PC-3 (cell line): ENCODE data around the gene TEX13C. TPM values are rescaled to one million over a fixed set of nuclear protein-coding genes. Genes with fewer than 3 reads are reported as not detected.

Experiments
- ATAC-seq: fragments of 200-7000 bp; cut with Tn5 transposase; 2 replicates; pipeline ENCODE4 v1.9.1; 2020; ENCODE audit warnings: mild to moderate bottlenecking, moderate library complexity
- Bru-seq: library from RNA; stranded (reverse); fragments of 400-500 nt; gene quantifications from one replicate; lab custom pipeline; 2021; lab: Mats Ljungman, UMichigan
- BruChase-seq, 2 experiments: library from RNA; stranded (reverse); fragments of 400-500 nt; gene quantifications; one replicate each; lab custom pipeline; 2021; lab: Mats Ljungman, UMichigan
- BruUV-seq: library from RNA; stranded (reverse); fragments of 400-500 nt; replicated peaks from 2 replicates; lab custom pipeline; 2021; lab: Mats Ljungman, UMichigan
- CTCF ChIA-PET: fragments of 300-600 bp; sonication (Branson Sonifier 250); formaldehyde crosslinking; loops from one replicate; lab custom pipeline; 2022; ENCODE audit warnings: antibody characterized with exemption; lab: Charles Lee
- POLR2A ChIA-PET: fragments of 300-600 bp; sonication (Branson Sonifier 250); formaldehyde crosslinking; loops from one replicate; lab custom pipeline; 2022; ENCODE audit warnings: antibody characterized with exemption; ENCODE audit not compliant: unreplicated experiment; lab: Charles Lee
- DNase-seq: peaks from one replicate; pipeline ENCODE4 v3.0.0-alpha.2; 2015
- H2AFZ ChIP-seq: fragments of 300-600 bp; sonication (generic); 2 replicates; pipeline ENCODE4 v1.6.0; 2016; ENCODE audit warnings: antibody characterized with exemption, low read length
- H3F3A ChIP-seq: fragments of 300-600 bp; sonication (generic); one replicate; pipeline ENCODE4 v1.6.0; 2017; ENCODE audit warnings: antibody characterized with exemption, low read length, control low read depth, mild to moderate bottlenecking; ENCODE audit not compliant: unreplicated experiment
- H3K27ac ChIP-seq: fragments of 300-600 bp; sonication (generic); 2 replicates; pipeline ENCODE4 v1.5.1; 2016; ENCODE audit warnings: mild to moderate bottlenecking, low read length
- H3K27me3 ChIP-seq: fragments of 300-600 bp; sonication (generic); 2 replicates; pipeline ENCODE4 v1.6.1; 2016; ENCODE audit warnings: low read length, mixed read lengths
- H3K36me3 ChIP-seq: fragments of 300-600 bp; sonication (generic); 2 replicates; pipeline ENCODE4 v1.6.1; 2016; ENCODE audit warnings: low read depth, mixed run types, low read length, mixed read lengths
- H3K4me1 ChIP-seq: fragments of 300-600 bp; sonication (generic); 2 replicates; pipeline ENCODE4 v1.5.1; 2016; ENCODE audit warnings: low read length; ENCODE audit not compliant: insufficient read depth
- H3K4me2 ChIP-seq: fragments of 300-600 bp; sonication (generic); 2 replicates; pipeline ENCODE4 v1.6.0; 2016; ENCODE audit warnings: low read length
- H3K4me3 ChIP-seq: fragments of 300-600 bp; sonication (generic); 2 replicates; pipeline ENCODE4 v1.5.1; 2016; ENCODE audit warnings: mild to moderate bottlenecking, low read length, mixed read lengths
- H3K79me2 ChIP-seq: fragments of 300-600 bp; sonication (generic); 2 replicates; pipeline ENCODE4 v1.6.1; 2017; ENCODE audit warnings: low read length, mixed read lengths
- H3K9ac ChIP-seq: fragments of 300-600 bp; sonication (generic); 2 replicates; pipeline ENCODE4 v1.6.0; 2016; ENCODE audit warnings: mild to moderate bottlenecking, low read length
- H3K9me2 ChIP-seq: fragments of 300-600 bp; sonication (generic); replicated peaks from 2 replicates; pipeline ENCODE4 v1.6.1; 2016; ENCODE audit warnings: mixed run types, low read length, mixed read lengths
- H3K9me3 ChIP-seq: fragments of 300-600 bp; sonication (generic); 2 replicates; pipeline ENCODE4 v1.6.1; 2016; ENCODE audit warnings: low read length, mixed read lengths
- H4K20me1 ChIP-seq: fragments of 300-600 bp; sonication (generic); 2 replicates; pipeline ENCODE4 v1.6.1; 2016; ENCODE audit warnings: low read length, mixed read lengths
- EZH2 ChIP-seq: fragments of 300-600 bp; sonication (generic); IDR thresholded peaks from one replicate; pipeline ENCODE4 v1.6.1; 2017; ENCODE audit warnings: antibody characterized with exemption, mild to moderate bottlenecking, low read length; ENCODE audit not compliant: unreplicated experiment
- EZH2phosphoT487 ChIP-seq: fragments of 300-600 bp; sonication (generic); IDR thresholded peaks from 2 replicates; pipeline ENCODE4 v1.6.1; 2018; ENCODE audit warnings: mild to moderate bottlenecking, antibody characterized with exemption, low read length, borderline replicate concordance
- intact Hi-C: fragments of 100-400 bp; cut with micrococcal nuclease; formaldehyde crosslinking; loops from 2 replicates; pipeline ENCODE4 v1.9.0; 2023
- long read RNA-seq: library from polyadenylated mRNA; unstranded; transcript quantifications from one replicate; pipeline ENCODE4 v2.0.0, GENCODE V29; 2021; ENCODE audit not compliant: unreplicated experiment
- total RNA-seq: library from RNA; depleted of rRNA; stranded (reverse); fragments of >200 nt; gene quantifications from 2 replicates; pipeline ENCODE4 v1.2.3, GENCODE V29; 2014; rRNA removed
- TF ChIP-seq, protein P1 (sequence below): fragments of 300-600 bp; sonication (generic); conservative IDR thresholded peaks from 2 replicates; pipeline ENCODE4 v1.5.1; 2017; ENCODE audit warnings: antibody characterized with exemption, low read depth, mild to moderate bottlenecking, low read length

The TEX13C gene
- total RNA-seq = not detected in 2 replicates
- not detected for Bru-seq, nascent RNA
- BruChase-seq, experiment 1, labeled RNA remaining after a 6-hour chase = not detected
- not detected for BruChase-seq, experiment 2, labeled RNA remaining after a 2-hour chase
- long read RNA-seq = 0 reads

DNA sequence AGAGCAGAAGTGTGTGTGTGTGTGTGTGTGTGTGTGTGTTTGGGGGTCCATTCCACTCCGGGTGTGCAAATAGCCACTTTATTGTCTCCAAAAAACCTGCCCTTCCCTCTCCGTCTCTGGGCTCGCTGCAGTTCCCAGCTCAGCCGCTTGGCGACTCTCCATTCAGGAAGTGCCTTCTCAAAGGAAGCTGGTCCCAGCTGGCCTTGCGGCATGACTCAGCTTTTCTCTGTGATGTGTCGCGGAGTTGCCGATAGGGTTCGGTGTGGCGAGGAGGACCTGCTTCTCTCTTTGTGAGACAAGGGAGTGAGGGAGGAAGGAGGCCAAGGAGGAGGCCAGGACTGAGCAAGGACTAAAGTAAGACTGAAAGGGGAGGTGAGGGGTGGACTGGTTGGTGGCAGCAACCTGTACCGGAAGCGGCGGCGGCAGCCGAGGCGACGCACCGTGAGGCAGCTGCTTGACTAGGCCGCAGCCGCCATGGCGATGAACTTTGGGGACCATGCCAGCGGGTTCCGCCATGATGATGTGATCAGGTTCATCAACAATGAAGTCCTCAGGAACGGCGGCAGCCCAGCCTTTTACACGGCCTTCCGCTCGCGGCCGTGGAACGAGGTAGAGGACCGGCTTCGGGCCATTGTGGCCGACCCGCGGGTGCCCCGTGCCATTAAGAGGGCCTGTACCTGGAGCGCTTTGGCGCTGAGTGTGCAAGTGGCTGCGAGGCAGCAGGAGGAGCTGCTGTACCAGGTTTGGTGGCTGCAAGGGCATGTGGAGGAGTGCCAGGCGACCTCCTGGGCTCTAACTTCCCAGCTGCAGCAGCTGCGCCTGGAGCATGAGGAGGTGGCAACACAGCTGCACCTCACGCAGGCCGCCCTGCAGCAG lies at the start of gene TEX13C:
TEX13C (plus strand) TSS at position 226 of the 876 bp plus-strand sequence; CDS start at position 475, 249 bp downstream.
- BruUV-seq = no TSS peak
- H2AFZ ChIP-seq = no peak within 1 kb of the TSS
- POLR2A ChIA-PET = no interaction called here
- TF ChIP-seq, protein P1, sequence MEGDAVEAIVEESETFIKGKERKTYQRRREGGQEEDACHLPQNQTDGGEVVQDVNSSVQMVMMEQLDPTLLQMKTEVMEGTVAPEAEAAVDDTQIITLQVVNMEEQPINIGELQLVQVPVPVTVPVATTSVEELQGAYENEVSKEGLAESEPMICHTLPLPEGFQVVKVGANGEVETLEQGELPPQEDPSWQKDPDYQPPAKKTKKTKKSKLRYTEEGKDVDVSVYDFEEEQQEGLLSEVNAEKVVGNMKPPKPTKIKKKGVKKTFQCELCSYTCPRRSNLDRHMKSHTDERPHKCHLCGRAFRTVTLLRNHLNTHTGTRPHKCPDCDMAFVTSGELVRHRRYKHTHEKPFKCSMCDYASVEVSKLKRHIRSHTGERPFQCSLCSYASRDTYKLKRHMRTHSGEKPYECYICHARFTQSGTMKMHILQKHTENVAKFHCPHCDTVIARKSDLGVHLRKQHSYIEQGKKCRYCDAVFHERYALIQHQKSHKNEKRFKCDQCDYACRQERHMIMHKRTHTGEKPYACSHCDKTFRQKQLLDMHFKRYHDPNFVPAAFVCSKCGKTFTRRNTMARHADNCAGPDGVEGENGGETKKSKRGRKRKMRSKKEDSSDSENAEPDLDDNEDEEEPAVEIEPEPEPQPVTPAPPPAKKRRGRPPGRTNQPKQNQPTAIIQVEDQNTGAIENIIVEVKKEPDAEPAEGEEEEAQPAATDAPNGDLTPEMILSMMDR = no peak
- TF ChIP-seq EZH2phosphoT487 (no peak), EZH2 (no peak)
- no peaks in the 10 kb centered on the region for H3K4me1 ChIP-seq
- H3K27me3 ChIP-seq = no peaks in the 10 kb centered on the region
- no peaks in the 10 kb centered on the region for H3K36me3 ChIP-seq
- no peak within 1 kb of the TSS for H3K9ac ChIP-seq
- no peaks in the 10 kb centered on the region for H3K9me2 ChIP-seq
- no peak within 1 kb of the TSS for H3K27ac ChIP-seq
- H3K4me3 ChIP-seq = no peak within 1 kb of the TSS
- no peak within 1 kb of the TSS for H3K4me2 ChIP-seq
- no peaks in the 10 kb centered on the region for H3F3A ChIP-seq
- H4K20me1 ChIP-seq = no peaks in the 10 kb centered on the region
- ATAC-seq = no peak
- intact Hi-C loops = no loop called here
- no peaks in the 10 kb centered on the region for H3K79me2 ChIP-seq
- no peak for DNase-seq
- CTCF ChIA-PET = no interaction called here
- no peaks in the 10 kb centered on the region for H3K9me3 ChIP-seq

DNA sequence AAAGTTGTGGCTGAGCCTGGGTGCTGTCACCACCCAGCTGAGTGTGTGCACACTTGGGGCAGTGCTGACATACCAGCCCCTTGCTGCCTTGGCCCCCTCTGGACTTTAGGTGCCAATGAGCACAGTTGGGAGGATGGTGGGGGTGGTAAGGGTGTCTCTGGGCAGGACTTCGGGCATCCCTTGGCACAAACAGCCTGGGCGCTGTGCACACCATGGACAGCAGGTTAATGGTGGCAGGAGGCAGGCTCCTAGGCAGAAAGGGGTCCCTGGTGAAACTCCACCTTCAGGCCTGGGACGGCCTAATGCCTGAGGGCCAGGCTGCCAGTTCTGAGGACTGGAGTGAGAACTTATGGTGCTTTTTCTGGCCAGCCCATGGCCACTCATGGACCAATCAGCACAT lies 32.4 kb upstream of the TEX13C start:
- DNase-seq = no peak
- CTCF ChIA-PET = no interaction called here

More for the DNA sequence above, 32.4 kb upstream of the TEX13C start:
- TF ChIP-seq EZH2 (no peak), EZH2phosphoT487 (no peak)
- TF ChIP-seq, protein P1 = no peak
- Histone ChIP-seq H3K79me2 (no peaks in the 10 kb centered on the region), H3F3A (no peaks in the 10 kb centered on the region), H3K36me3 (no peaks in the 10 kb centered on the region), H3K4me3 (no peak overlapping the region), H2AFZ (no peak overlapping the region), H3K27ac (no peak overlapping the region), H3K4me1 (peaks cover 33% of the 10 kb centered on the region), H3K9me2 (no peaks in the 10 kb centered on the region), H3K4me2 (no peak overlapping the region), H4K20me1 (no peaks in the 10 kb centered on the region), H3K9me3 (no peaks in the 10 kb centered on the region), H3K9ac (no peak overlapping the region), H3K27me3 (no peaks in the 10 kb centered on the region)
- BruUV-seq = no TSS peak
- POLR2A ChIA-PET = no interaction called here
- ATAC-seq = no peak
- intact Hi-C loops = no loop called here
